Activated CD4-positive, CD25-positive, alpha-beta regulatory T cell treated with anti-CD3 and anti-CD28 coated beads, Interleukin-2, amount 50 U/mL, for 24 hours (primary cell): Measurements from ENCODE around the gene CNTNAP1.
"Not testable (repeated sequence)": the region's sequence is repeated elsewhere in the genome, so short reads cannot be mapped to it uniquely, and the experiment has no call there.

Source experiments
- ATAC-seq, 2 donors: fragments of 150-1000 bp; cut with Tn5 transposase; one replicate each; pipeline ENCODE4 v1.10.0; 2021; ENCODE audit warnings: mild to moderate bottlenecking in 1 of 2, moderate library complexity in 1 of 2

The CNTNAP1 gene

DNA sequence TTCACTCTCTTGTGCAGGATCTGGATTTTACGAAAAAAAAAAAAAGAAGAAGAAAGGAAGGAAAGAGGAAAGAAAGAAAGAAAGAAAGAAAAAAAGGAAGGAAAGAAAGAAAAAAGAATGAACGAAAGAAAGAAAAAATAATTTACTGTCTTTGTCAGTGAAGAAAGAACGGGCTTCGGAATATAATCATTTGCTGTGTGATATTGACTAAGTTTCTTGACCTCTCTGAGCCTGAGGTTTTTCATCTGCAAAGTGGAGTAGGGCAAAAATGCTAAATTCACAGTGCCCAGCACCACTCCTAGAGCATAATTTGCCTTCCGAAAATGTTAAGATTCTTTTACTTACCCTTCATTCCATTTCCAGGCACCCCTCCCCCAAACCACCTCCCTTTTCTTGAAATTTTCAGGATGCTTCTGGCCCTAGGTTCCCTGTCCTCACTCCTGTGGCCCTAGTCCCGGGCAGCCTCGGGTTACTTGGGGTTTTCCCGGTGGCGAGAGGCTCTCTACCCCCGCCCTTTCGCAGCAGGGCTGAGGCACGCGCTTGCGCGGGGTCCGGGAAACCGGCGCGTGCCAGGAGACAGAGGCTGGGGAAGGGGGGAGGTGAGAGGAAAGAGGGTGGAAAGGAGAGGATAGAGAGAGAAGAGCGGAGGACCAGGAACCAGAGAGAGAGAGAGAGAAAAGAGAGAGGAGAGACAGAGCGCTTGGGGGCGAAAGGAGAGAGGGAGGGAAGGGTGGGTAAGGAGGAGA is at the start of gene CNTNAP1:
Gene CNTNAP1 (plus strand): TSS at position 556 of the 746 bp plus-strand sequence. CDS start 299 bp downstream, outside the sequence.
- ATAC-seq = no peak

DNA sequence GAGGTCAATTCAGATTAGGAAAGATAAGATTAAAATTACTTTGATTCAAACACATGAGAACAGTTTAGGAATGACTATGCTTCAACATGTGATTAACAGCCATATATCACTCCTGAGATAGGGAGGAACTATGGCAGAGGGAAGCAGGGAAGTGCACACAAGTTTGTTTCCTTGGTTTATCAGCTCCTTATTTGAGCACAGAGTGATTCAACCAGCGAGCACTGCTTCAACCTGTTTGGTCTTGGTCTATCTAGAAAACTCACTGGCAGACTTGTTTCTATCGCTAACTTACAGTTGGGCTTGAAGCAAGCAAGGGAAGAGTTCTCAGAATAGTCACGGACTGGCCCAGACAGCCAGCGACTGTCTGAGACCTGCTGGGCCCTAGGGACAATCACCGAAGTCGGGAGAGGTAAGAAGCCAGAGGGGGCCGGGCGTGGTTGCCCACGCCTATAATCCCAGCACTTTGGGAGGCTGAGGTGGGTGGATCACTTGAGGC is 49.3 kb upstream of the CNTNAP1 start:
- ATAC-seq = no peak

DNA sequence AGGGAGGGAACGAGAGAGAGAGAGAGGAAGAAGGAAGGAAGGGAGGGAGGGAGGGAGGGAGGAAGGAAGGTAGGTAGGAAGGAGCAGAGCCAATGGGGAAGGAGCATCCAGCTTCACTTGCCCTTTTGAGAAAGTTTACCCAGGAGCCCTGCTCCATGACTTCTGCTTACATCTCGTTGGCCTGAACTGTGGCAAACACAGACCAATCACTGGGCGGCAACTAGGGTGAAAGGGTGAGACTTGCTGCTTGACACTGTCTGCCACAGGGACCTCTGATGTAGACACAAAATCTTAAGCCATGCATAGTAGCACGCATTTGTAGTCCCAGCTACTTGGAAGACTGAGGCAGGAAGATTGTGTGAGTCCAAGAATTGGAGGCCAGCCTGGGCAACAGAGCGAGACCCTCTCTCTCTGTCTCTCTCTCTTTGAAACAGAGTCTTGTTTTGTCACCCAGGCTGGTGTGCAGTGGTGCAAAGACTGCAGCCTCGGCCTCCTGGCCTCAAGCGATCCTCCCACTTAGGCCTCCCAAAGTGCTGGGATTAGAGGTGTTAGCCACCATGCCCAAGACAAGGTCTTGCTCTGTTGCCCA is 42.7 kb upstream of the CNTNAP1 start:
- ATAC-seq = no peak

DNA sequence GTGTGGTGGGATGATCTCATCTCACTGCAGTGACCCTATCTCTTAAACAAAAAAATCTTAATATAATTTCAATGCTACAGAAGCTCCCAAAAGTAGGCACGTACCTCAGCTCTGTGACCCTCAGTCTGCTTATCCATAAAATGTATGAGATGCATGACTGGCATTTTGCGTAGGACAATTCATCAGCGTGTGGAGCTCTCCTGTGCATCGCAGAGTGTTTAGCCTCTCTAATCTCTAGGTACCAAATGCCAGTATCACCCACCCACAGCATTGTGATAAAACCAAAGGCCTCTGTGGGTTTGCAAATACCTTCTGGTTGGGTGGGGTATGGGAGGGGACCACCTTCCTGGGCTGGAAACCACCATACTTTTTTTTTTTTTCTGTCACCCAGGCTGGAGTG is 42.2 kb upstream of the CNTNAP1 start:
- ATAC-seq = no peak

DNA sequence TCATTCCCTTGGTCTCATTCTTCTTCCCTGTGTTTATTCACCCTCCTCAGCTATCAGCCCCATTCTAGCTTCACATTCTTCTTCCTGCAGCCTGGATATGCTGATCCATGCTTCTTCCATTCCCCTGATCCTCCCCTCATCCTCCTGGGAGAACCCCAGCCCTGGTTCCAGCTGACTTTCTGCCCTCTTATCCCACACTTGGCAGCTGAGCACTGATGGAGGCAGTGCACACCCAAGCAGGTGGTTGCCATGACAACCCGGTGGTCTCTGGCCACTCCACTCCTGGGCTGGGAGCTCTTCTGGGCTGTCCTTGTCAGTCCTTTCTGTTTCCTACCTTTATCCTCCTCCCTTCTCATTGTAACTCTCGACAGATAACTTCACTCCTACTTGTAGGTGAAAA is 40.0 kb upstream of the CNTNAP1 start:
- no peak for ATAC-seq

DNA sequence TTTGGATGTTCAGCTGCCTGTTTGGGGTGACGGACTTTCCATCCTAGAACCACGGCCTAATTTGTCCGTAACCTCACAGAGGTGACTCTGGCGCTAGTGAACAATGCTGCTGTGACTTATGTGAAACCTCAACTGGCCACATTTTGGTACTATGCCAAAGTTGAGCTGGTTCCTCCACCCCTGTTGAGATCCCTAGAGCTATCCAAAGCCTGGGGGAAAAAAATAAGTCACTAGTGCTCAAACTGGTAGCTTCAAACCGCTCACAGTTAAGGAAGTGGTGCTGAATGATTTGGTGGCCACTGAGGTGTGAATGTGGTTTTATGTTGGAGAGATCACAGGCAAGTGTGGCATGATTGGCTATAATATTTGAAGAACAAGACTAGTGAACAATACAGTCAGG is 34.6 kb upstream of the CNTNAP1 start:
- no peak for ATAC-seq

DNA sequence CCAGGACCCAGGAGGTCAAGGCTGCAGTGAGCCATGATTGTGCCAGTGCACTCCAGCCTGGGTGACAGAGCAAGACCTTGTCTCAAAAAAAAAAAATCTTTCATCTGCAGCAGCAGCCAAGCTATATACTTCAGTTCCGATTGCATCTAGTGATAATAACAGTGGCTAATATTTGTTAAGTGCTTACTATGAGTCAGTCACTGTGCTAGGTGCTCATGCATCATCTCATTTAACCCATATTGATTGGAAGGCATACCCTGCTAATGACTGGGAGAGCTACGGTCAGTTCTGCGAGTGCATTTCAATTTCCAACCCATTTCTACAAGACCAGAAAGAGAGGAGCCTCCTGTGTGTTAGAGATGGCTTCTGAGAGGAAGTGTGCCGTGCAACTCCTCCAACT is 30.9 kb upstream of the CNTNAP1 start:
- ATAC-seq = no peak

DNA sequence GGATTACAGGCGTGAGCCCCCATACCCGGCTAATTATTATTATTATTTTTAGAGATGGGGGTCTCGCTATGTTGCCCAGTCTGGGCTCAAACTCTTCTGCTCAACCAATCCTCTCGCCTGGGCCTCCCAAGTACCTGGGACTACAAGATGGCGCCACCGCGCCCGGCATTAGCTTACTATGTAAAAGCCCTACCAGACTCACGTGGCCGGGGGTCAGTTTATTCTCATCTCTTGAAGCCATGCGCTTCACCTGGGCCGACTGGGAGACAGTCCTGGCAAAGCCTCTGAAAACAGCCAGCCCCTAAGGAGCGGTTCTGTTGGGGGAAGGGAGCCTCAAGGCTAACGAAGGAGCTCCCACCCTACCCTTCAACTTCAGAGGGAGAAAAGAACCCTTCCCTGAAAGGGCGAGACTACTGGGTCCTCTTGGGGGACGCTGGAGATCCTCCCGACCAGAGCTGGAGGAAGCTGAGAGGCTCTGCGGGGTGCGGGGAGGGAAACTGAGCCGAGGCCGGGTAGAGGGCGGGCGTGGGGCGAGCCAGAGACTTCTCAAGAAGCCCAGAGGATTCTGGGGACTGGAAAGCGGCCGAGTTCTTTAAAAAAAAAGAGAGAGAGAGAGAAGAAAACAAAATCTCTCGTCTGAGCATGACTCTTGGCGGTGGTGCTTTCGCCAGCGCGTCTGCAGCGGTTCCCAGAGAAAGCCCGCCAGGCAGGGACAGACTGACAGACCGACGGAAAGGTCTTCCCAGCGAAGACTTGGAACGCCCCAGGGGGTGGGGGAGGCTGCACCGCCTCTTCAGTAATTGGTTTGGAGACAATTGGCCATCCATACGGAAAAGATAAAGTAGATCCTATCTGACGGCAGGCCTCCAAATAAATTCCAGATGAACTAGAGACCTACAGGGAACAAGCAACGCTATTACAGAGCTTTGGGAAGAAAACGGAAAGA is 28.9 kb upstream of the CNTNAP1 start:
- no peak for ATAC-seq

DNA sequence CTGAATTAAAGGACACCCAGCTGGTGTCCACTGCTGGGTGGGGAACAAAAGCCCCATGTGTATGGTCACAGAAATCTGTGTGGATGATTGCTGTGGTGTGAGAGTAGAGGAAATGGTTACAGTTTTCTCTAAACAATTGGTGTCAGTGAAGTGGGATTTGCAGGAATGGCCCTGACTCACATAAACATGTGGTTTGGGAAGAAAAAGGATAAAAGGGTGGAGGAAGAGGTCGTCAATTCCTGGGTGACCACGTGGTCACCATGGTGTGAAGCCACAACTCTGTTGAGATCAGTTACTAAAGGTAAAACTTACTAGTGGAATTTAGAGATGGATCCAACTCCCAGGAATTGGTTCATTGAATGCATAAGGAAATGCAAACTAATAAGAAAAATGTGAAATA is 26.8 kb upstream of the CNTNAP1 start:
- no peak for ATAC-seq

DNA sequence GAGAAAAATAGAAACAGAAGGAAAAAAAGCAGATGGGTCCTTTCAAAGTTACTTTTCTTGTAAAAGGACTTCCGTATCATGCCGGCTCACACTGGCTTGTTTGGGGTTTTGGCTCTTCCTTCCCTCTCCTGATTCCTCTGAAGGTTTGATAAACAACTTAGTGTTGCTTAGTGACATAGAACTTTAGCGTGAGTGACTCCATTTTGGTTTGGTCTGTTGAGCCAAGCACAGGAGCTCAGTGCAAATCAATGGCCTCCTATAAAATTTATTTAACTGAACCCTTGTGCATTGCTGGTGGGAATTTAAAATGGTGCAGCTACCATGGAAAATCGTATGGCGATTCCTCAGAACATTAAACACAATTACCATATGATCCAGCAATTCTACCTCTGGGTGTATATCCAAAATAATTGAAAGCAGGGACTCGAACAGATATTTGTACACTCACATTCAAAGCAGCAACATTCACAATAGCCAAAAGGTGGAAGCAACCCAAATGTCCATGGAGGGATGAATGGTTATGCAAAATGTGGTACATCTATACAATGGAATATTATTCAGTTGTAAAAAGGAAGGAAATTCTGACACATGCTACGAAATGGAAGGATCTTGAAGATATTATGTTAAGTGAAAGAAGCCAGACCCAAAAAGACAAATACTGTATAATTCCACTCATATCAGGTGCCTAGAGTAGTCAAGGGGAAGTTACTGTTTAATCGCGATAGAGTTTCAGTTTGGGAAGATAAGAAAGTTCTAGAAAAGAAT is 24.3 kb upstream of the CNTNAP1 start:
- ATAC-seq = no peak

DNA sequence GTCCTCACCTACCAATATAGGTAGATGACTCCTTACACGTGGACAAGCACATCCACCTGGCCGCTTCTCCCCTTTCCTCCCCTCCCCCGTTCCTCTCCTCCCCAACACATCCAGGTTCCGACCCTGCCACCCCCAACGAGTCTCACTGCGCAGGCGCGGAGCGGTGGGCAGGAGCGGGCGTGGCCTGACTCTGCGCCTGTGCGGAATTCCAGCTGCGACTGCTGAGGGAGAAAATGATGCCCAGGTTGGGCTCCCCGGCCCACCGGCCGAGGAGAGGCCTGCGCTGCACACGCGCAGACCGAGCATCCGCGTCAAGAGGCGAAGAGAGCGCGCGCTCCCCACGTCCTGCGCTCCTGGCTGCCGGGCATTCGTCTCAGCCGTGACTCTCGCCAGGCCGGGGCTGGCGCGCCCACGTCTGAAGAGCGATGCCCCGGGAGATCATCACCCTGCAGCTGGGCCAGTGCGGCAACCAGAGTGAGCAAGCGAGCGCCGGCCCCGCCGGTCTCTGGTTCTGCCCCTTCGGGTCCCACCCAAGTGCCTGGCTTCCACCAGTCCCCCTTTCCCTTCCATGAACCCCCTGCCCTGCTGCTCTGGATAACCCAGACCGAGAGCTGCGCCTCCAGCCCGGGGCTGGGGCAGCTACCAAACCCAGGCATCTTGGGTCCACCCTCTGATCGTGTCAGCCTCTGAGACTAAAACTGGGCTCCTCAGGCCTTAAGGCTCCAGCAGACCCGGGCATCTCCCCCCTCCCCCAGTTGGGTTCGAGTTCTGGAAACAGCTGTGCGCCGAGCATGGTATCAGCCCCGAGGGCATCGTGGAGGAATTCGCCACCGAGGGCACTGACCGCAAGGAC is 23.0 kb upstream of the CNTNAP1 start, which contains the start of gene TUBG2:
Gene TUBG2 (plus strand): TSS at position 206 of the 853 bp plus-strand sequence. CDS start 220 bp downstream, at position 426.
- peak; percentile 76 to 77 for ATAC-seq

DNA sequence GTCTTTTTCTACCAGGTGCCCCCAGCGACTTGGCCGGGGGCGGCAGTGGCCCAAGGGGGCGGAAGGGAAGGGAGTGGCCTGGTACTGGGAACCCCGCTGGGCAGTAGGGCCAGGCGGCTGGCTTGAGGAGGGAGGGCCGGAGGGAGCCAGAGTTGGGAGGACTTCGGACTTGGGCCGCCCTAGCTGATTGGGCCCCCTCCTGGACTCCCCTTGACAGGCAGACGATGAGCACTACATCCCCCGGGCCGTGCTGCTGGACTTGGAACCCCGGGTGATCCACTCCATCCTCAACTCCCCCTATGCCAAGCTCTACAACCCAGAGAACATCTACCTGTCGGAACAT is 22.4 kb upstream of the CNTNAP1 start:
- ATAC-seq = not testable (repeated sequence)

DNA sequence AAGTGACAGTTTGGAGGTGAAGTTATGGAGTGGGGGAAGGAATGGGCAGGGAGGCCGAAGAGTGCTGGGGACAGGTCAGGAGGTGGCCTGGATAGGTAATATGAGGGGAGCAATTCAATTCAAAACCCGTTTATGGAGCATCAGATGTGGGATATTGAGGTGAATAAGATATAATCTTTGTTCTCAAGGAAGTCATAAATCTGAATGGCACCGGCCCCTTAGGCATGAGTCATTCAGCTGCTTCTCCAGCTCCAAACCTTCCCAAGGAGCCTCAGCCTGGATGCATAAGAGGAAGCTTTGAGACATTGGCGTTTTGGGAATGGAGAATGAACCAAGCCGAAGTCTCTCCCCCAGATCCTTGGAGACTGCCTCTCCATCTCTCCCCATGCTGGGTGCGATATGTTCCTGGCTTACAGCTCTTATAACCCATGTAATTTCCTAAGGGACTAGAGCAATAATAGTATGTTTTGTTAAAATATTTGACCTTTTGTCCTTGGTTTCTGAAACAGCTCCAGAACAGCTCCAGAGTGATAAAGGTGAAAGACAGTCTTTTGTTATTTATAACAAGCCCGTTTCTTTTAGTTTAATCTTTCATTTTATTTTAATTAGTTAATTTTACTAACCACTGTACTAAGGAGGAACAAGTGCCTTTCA is 21.5 kb upstream of the CNTNAP1 start:
- ATAC-seq = no peak

DNA sequence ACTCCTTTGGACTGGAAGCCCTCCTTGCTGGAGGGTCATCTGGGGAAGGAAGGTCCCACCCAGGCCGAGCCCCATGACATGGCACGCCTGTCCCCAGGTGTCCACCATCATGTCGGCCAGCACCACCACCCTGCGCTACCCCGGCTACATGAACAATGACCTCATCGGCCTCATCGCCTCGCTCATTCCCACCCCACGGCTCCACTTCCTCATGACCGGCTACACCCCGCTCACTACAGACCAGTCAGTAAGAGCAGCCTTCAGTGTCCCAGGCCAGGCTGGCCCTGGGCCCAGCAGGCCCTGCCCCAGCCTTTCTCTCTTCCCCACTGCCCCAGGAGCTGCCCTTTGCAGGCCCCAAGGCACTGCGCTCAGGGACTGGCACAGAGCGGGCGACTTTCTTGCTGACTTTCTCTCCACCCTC is 16.7 kb upstream of the CNTNAP1 start:
- no peak for ATAC-seq

DNA sequence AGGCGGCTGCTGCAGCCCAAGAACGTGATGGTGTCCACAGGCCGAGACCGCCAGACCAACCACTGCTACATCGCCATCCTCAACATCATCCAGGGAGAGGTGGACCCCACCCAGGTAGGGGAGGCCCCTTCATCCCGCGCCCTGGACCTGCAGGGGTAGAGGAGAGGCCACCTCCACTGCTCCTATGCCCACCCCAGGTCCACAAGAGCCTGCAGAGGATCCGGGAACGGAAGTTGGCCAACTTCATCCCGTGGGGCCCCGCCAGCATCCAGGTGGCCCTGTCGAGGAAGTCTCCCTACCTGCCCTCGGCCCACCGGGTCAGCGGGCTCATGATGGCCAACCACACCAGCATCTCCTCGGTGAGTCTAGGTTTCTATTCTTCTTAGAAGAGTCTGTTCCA is 16.2 kb upstream of the CNTNAP1 start:
- not testable (repeated sequence) for ATAC-seq

DNA sequence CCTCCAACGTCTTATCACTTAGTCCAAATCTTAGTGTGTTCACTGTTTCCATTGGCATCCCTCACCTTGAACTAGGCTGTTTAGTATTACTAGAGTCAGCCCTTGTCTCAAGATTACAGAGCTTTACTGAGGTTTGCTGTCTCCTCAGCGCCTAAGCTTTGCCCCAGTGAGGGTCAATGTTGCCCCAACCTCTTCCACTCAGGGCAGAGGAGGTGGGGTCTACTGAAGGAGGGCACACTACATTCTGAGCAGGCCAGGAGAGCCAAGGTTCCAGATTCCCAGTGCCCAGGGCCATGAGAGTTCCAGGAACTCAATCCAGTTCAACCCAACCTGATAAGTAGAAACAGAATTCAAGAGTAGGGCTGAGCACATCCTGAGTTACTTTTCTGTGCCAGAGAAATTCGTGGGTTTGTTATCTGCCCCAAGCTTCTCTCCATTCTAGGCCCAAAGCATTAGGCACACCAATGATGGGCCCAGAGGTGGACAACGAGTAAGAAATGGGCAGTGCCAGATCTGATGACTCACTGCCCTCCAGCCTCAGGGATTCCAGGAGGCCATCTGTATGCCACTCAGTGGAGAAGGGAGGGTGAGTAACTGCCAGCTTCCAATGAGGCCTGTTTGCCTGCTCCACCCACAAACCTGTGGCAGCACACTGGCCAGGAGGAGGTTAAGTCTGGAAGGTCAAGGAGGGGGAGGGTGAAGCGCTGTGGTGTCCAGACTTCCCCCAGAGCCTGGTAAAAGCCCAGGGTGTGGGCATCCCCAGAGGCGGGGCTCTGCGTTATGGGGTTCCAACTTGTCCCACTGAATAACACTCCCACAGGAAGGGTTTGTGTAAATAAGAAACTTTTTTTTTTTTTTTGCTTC is 15.0 kb upstream of the CNTNAP1 start:
- no peak for ATAC-seq

DNA sequence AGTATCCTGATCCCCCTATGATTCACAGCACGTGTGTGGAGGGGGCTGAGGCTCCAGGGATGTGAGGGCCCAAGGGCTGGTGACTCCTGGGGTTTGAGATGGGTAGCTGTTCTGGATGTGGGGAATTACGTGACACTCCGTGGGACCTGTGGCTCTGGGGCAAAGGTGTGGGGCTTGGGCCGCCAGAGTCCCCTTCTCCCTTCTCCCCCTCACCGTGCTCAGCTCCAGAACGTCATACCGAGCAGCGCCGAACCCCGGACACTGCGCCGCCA is 12.7 kb upstream of the CNTNAP1 start:
- ATAC-seq = no peak

DNA sequence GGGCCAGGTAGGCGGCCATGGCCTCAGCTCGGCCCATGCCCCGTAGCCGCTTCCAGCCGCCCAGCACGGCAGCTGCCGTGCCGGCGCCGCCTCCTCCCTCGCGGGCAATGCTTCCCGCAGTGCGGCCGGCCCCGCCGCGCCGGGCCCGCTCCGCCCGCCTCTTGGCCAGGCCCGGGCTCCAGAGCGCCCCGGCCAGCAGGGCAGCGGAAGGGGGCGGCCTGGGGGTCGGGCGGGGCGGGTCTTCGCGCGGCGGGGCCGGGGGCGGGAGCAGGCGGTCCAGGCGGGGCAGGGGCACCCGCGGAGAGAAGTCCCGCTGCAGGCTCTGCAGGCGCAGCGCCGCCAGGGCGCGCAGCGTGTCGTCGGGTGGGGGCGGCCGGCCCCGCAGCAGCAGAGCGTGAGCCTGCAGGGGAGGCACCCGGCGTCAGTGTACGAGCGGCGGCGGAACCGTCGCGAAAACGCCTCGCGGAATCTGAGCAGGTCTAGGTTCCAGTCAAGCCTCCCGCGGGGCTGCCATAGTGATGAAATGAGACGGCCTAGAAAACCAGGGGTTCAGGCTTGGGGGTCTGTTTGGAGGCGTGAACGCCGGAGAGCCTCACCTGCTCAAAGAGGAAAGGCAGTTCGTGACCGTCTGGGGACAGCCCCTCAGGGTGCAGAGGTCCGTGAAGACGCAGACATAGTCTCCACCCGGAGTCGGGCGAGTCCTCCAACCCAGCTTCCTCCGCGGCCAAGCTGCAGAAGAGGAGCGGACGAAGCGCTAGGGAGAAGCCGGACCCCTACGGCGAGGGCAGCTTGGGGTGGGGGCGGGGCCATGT is 12.1 kb upstream of the CNTNAP1 start:
- peak; percentile 78 to 79 for ATAC-seq
